Pancreas (tissue), 10 donors: ENCODE measurements around the gene MID1IP1. TPM values are rescaled to one million over a fixed set of nuclear protein-coding genes. Genes with fewer than 3 reads are reported as not detected.
A peak's percentile ranks its signal among the peaks of the same experiment; 100 is the strongest.

Source experiments
- ATAC-seq, 4 donors: fragments of 200-7000 bp; cut with Tn5 transposase; one replicate each; pipeline versions ENCODE4 v1.8.0 to v1.9.1; 2020; ENCODE audit warnings: mild to moderate bottlenecking in 4 of 4, moderate library complexity in 4 of 4
- DNase-seq, 6 donors: peaks; one replicate each; pipeline ENCODE4 v3.0.0-alpha.2; 2020
- FAIRE-seq: peaks from 2 replicates; lab custom pipeline; 2012; peaks lifted over from hg19 to GRCh38; lab: Jason Lieb, UNC
- H3K27ac ChIP-seq, 4 donors: fragments of 200-600 bp; sonication (generic); 1 replicate in 3 of 4; 2 replicates in 1 of 4; pipeline versions ENCODE4 v1.5.0 to v1.8.0; 2020
- H3K27me3 ChIP-seq, 4 donors: fragments of 200-600 bp; one replicate each; pipeline ENCODE4 v1.8.0; 2021
- H3K36me3 ChIP-seq, 3 donors: fragments of 200-600 bp; sonication (generic) in 1 of 3; one replicate each; pipeline versions ENCODE4 v1.5.0 to v1.8.0; 2020 to 2021
- H3K4me1 ChIP-seq, 3 donors: fragments of 200-600 bp; one replicate each; pipeline ENCODE4 v1.8.0; 2021
- H3K4me3 ChIP-seq, 4 donors: fragments of 200-600 bp; sonication (generic) in 2 of 4; one replicate each; pipeline versions ENCODE4 v1.5.0 to v1.8.0; 2020 to 2021
- H3K9me3 ChIP-seq, 4 donors: fragments of 200-600 bp; one replicate each; pipeline ENCODE4 v1.8.0; 2021
- WGBS, 2 donors: extraction: QIAGEN DNeasy Blood & Tissue Kit; methylation state at CpG; one replicate each; pipeline ENCODE4 v1.1.7; 2013; 5-methylcytosine and 5-hydroxymethylcytosine counted together
- intact Hi-C, 3 donors: fragments of 100-400 bp; cut with DNase I; formaldehyde crosslinking; loops; one replicate each; pipeline versions ENCODE4 v1.11.1 to v1.14.2; 2022
- polyA plus RNA-seq, 2 donors: library from polyadenylated mRNA; stranded (reverse); fragments of 200-250 nt; gene quantifications; one replicate each; pipeline ENCODE4 v1.2.3, GENCODE V29; 2013
- total RNA-seq, 6 donors: library from RNA; stranded (reverse); fragmentation: NEBNext Ultra II Directional in 4 of 6; extraction: Animal tissue kit (Norgen Biotek cat#: 25700) in 4 of 6; gene quantifications; one replicate each; pipeline versions ENCODE4 v1.2.1 to v1.2.4, GENCODE V29; 2021 to 2023
- TF ChIP-seq, protein P1 (sequence below), 4 donors: fragments of 200-600 bp; sonication (generic) in 3 of 4; IDR thresholded peaks; one replicate each; pipeline versions ENCODE4 v1.5.0 to v1.8.0; 2021; ENCODE audit warnings: antibody characterized with exemption in 4 of 4
- donor health status: healthy with polysubstance abuse.
- donor health status: DM: no; HTN: no; CAD: no; lungs with moderate emphysema.
- donor health status: DM: no; HTN: no; CAD: no.
- donor health status: control.
- donor health status: control.
- donor health status: Bipolar disorder and iron deficiency.
- donor health status: DM: yes; HTN: yes; CAD: no.
- donor health status: DM: no; HTN: no; CAD: no.
- donor health status: DM: no; HTN: no; CAD: no.
- donor health status: DM: yes; HTN: yes; CAD: no.

MID1IP1 gene
- total and polyA plus RNA-seq, 8 donors = 28.4 to 123 (median 38.9) TPM

GRCh38 chrX:38839277-38839676 lies 38.0 kb downstream of the MID1IP1 start:
- ATAC-seq (peak in 3 of 4 donors; percentile 48 to 75 (median 54)), DNase-seq (no peak), FAIRE-seq (no peak)
- Histone ChIP-seq H3K27me3 (no peaks in the 10 kb centered on the region), H3K4me1 (peaks cover 0 to 4% (median 0%) of the 10 kb centered on the region in 3 donors), H3K9me3 (no peaks in the 10 kb centered on the region), H3K27ac (no peak overlapping the region), H3K4me3 (no peak overlapping the region), H3K36me3 (no peaks in the 10 kb centered on the region)
- 19 to 27% methylated on average over 3 of the region's 3 CpGs for WGBS, 2 donors
- intact Hi-C loops = no loop called here
- TF ChIP-seq, protein P1, sequence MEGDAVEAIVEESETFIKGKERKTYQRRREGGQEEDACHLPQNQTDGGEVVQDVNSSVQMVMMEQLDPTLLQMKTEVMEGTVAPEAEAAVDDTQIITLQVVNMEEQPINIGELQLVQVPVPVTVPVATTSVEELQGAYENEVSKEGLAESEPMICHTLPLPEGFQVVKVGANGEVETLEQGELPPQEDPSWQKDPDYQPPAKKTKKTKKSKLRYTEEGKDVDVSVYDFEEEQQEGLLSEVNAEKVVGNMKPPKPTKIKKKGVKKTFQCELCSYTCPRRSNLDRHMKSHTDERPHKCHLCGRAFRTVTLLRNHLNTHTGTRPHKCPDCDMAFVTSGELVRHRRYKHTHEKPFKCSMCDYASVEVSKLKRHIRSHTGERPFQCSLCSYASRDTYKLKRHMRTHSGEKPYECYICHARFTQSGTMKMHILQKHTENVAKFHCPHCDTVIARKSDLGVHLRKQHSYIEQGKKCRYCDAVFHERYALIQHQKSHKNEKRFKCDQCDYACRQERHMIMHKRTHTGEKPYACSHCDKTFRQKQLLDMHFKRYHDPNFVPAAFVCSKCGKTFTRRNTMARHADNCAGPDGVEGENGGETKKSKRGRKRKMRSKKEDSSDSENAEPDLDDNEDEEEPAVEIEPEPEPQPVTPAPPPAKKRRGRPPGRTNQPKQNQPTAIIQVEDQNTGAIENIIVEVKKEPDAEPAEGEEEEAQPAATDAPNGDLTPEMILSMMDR (IDR thresholded peaks at IDR 0.05) = no peak

DNA sequence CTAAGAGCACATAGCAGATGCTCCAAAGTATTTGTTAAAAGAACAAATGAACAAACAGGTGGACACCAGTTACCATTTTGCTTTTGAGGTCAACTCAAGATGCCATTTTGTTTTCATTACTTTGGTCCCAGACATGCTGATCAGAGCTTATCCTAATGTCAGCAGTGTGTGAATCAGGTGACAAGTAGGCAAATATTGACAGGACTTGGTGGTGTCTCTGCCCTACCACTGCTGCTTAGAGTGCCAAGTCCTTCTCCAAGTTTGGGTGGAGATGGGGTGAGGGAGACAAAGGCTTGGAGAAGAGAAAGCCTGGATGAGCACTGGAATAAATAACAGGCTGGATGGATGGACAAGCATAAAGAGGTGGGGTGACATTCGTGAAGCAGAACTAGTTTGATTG lies 38.7 kb downstream of the MID1IP1 start:
- DNase-seq (no peak), FAIRE-seq (no peak), ATAC-seq (peak in 1 of 4 donors; percentile 15)
- WGBS, 2 donors = 37 to 52% methylated on average over 1 of the region's 1 CpG
- H3K27me3 ChIP-seq = no peaks in the 10 kb centered on the region
- TF ChIP-seq, protein P1 (IDR thresholded peaks at IDR 0.05) = no peak
- H3K36me3 ChIP-seq = no peaks in the 10 kb centered on the region
- no peaks in the 10 kb centered on the region for H3K9me3 ChIP-seq
- intact Hi-C loops = no loop called here
- H3K4me3 ChIP-seq = no peak overlapping the region
- peaks cover 0 to 4% (median 0%) of the 10 kb centered on the region in 3 donors for H3K4me1 ChIP-seq
- no peak overlapping the region for H3K27ac ChIP-seq

- no peak for ATAC-seq
- Histone ChIP-seq H3K36me3 (no peaks in the 10 kb centered on the region), H3K4me3 (no peak overlapping the region), H3K27ac (no peak overlapping the region), H3K9me3 (no peaks in the 10 kb centered on the region), H3K27me3 (no peaks in the 10 kb centered on the region), H3K4me1 (peaks cover 0 to 12% (median 0%) of the 10 kb centered on the region in 3 donors)
- FAIRE-seq = no peak
- DNase-seq = no peak
- intact Hi-C loops = no loop called here
- 39 to 41% methylated on average over 2 of the region's 2 CpGs for WGBS, 2 donors
- TF ChIP-seq, protein P1 (IDR thresholded peaks at IDR 0.05) = no peak
Measured at GRCh38 chrX:38841750-38842149, 40.5 kb downstream of the MID1IP1 start.

DNA sequence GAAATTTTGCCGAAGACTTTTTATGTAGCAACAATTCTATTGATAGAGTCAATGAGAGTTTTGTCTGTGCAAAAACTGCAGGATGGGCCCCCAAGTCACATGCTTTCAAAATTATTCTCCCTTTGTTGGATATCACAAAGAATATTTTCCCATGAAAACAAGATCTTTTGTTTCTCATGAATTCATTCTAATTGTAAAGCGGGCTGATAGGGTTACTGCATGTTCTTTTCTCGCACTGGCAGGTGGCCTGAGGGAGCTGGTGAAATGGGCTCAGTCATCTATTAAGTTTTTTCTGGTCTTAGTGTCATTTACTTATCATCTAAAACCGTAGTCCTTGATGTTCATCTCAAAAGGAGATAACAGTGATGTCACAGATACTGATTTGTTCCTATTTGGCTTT lies 44.2 kb downstream of the MID1IP1 start:
- intact Hi-C loops = no loop called here
- Histone ChIP-seq H3K4me1 (peaks cover 0 to 8% (median 0%) of the 10 kb centered on the region in 3 donors), H3K27me3 (peaks cover 0 to 17% (median 0%) of the 10 kb centered on the region in 4 donors), H3K36me3 (no peaks in the 10 kb centered on the region), H3K9me3 (no peaks in the 10 kb centered on the region), H3K27ac (no peak overlapping the region), H3K4me3 (no peak overlapping the region)
- no peak for ATAC-seq
- WGBS, 2 donors = 72 to 75% methylated on average over 4 of the region's 4 CpGs
- TF ChIP-seq, protein P1 (IDR thresholded peaks at IDR 0.05) = no peak
- no peak for FAIRE-seq
- DNase-seq = no peak

DNA sequence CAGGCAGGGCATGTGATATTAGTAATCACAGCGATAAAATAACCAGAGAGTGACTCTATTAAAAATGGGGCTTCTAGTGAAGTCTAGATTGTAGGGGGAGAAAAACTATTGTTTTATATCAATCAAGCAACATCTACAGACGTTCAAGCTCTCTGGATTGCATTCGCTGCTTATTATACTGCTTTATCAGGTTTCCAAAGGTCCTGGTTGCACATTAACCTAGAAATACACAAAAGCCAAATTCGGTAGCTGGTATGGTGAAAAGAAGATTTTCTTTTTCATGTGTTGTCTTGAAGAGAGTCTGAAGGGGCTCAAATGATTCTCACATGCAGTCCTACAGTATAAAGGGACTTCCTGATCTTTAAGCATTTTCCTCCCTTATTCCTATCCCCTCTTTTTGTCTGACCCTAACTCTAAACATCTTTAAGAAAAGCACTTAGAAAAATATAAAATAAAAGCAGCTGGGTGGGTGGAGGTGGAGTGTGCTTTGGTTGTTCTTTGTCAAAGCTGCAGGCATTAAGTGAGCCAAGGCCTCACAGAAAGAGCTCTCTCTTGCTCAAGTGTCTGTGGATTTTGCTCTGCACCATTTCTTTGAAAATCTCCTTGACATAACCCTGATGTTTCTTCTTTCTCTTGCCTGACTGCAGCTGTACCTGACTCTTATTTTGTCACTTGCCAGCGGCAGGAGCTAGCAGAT lies 46.1 kb downstream of the MID1IP1 start:
- H3K27me3 ChIP-seq = peaks cover 0 to 23% (median 0%) of the 10 kb centered on the region in 4 donors

More for the DNA sequence above, 46.1 kb downstream of the MID1IP1 start:
- DNase-seq = no peak
- no peak for FAIRE-seq
- Histone ChIP-seq H3K4me1 (peaks cover 0 to 8% (median 0%) of the 10 kb centered on the region in 3 donors), H3K9me3 (no peaks in the 10 kb centered on the region), H3K36me3 (no peaks in the 10 kb centered on the region), H3K4me3 (no peak overlapping the region), H3K27ac (peak overlapping the region in 2 of 4 donors; percentile 47 to 62)
- TF ChIP-seq, protein P1 (IDR thresholded peaks at IDR 0.05) = no peak
- intact Hi-C loops = no loop called here
- 26 to 38% methylated on average over 5 of the region's 5 CpGs for WGBS, 2 donors
- peak; percentile 52 to 94 (median 70) for ATAC-seq
